HG02840 (cell line): Measurements from ENCODE around the gene SMARCA1.
A peak's percentile ranks its signal among the peaks of the same experiment; 100 is the strongest.
"Not testable (repeated sequence)": the region's sequence is repeated elsewhere in the genome, so short reads cannot be mapped to it uniquely, and the experiment has no call there.

Experiments used
- ATAC-seq: cut with Tn5 transposase; IDR thresholded peaks from one replicate; pipeline ENCODE4 v1.9.1; 2021; ENCODE audit warnings: mild to moderate bottlenecking, moderate library complexity, moderate number of reproducible peaks; ENCODE audit not compliant: unreplicated experiment, low FRiP score

Gene SMARCA1

DNA sequence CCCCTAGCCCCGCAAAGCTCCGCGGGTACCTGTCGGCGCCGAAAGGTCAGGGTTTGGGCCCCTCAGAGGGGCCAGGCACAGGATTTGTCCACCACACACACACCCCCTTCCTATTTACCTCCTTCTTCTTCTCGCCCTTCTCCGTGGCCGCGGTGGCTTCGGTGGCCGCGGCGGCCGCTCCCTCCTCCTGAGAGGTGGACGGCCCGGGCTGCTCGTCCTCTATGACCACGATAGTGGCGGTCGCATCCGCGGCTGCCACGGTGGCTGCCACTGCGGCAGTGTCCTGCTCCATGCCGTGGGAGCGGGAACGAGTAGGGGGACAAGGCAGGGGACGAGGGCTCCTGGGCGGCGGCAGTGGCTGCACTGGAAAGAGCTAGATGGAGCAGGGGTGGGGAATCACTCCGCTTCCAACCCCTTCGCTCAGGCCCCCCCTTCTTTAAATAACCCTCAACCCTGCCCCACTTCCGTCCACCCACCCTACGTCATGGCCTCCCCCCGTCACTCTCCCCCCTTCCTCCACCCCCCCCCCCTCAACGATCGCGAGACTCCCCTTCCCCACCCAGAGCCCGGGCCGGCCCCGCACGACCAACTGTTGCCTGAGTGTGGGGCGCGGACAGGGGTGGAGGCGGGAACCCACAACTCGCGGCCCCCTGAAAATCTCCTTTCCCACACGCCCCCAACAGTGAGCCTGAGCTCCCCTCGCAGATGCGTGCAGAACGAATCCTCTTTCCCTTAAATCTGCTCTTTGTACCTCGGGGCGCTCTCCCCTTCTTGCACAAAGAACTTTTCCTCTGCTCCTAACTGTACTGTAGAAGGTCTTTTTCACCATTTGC, at the start of gene SMARCA1:
Gene SMARCA1 (minus strand): TSS at position 412 of the 833 bp plus-strand sequence. CDS start 120 bp downstream, at position 292.
- no peak for ATAC-seq

- no peak for ATAC-seq
Measured at GRCh38 chrX:129572422-129572821, 49.1 kb upstream of the SMARCA1 start.

DNA sequence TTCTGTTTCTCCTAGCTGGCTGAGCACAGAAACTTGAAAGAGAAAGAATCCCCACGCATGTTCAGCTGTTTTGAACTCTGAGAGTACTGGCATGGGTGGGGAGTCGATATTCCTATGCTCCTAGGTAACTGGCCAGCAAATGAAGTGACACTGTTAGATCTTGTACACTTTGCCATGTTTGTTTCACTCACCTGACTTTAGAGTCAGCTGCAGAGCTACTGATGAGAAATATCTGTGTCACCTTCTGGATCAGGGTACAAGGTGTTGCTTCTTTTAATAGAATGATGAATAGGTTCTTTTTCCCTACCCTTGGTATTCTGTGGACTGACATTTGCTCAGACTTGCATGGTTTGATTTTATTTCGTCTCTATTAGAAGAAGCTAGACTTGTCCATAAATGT, 45.1 kb upstream of the SMARCA1 start:
- no peak for ATAC-seq

GRCh38 chrX:129566073-129566472, 42.8 kb upstream of the SMARCA1 start:
- no peak for ATAC-seq

DNA sequence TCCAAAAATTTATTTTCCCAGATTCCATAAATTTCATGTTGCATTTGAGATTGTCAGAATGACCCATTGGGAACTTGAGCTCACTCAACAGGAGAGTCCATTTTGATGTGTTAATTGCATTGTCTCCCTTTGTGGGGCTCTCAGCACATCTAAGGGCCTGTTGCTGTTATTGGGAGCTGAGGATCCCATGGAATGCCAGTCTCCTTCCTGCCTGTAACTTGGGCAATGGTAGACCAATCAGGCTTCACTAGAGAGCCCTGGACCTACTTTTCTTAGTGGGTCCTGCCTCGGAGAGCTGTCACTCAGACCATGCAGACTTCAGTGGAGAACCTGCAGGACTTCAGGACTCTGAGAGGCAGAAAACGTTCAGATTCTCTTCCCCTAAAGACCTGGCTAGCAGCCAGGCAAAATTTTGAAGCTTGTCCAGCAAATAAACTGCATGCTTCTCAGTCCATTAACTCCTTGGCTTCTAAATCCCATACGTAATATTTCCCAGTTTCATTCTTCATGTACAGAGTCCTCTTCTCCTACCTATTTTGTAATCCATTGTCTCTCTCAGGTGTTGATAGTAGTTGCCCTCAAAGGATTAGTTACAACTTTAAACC, 41.9 kb upstream of the SMARCA1 start:
- no peak for ATAC-seq

- not testable (repeated sequence) for ATAC-seq
Measured at GRCh38 chrX:129564345-129564744, 41.1 kb upstream of the SMARCA1 start.

DNA sequence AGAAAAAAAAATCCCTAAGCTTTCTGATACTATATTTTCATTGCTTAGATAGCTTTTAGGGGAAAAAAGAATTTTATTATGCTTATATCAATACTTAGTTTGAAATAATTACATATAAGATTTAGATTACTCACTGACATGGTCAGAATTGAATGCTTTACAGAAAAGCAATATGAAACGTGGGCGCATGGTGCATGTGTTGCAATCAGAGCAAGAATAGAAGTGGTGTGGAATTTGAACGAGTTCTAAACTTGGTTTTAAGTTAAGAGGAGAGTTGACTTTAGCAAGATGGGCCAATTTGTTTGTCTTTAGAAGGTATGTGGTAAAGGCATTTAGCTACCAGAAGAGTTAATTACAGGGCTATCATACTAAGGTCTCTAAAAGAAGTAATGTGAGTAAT, 38.2 kb upstream of the SMARCA1 start:
- ATAC-seq: no peak

DNA sequence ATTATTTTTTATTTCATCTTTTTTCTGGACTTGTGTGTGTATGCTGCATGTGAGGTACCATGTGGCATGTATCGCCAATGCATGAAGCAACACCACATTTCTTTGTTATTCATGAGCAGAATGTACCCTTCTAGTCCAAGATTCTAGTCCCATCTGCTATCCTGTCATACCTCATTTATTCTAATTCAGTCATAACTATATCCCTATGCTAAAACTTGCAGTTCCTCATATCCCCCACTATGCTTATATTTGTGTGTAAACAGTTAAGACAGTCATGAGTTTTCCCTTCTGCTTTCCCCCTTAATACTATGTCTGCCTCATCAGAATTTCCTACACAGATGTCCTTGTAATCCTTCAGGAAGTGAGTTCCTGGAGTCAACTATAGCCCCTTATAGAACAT, 36.5 kb upstream of the SMARCA1 start:
- no peak for ATAC-seq

DNA sequence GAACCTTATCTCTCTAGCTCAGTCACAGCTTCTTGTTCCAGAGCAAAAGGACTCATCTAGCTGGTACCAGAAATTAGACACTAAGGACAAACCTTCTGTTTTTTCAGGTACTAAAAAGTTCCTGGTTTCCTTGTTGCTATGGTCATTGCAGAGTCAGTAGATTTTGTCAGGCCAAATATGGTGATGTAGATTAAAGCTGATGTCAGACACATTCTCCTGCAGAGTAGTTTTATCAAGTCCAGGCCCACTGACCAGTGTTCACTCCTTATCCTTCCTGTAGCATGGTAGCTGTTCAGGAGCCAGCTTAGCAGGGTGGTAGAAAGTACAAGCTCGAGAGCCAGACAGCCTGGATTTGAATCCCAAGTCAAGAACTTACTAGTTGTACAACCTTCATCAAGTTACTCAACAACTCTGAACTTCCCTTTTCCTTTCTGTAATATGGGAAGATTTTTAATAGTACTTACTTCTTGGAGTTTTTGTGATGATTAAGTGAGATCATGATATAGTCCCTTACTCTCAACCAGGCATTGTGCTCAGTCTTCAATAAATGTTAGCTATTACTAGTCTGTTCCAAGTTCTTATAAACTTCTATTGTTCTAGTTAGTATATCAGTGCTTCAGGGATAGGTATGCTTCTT, 34.7 kb upstream of the SMARCA1 start:
- ATAC-seq: no peak

DNA sequence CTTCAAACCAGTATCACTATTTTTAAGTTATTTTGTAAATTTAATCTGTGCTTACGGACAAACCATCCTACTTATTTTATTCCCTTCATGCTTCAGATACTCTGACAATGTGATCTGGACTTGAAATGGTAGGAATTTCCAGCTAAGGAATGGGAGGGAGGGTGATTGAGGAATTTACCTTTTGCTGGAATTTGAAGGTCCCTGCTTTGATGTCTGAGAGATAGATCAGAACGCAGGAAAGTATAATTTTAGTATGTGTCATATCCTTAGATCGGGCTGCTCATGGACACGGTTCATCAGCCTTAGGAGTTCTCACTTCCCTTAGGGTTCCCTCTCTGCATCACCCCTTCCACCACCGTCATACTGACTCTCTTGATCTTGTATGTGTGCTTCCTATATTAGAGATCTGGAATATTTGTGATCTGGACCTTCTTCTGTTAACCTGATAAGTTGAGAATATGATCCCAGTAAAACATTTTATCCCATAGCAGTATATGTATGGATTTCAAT, 33.6 kb upstream of the SMARCA1 start:
- ATAC-seq: no peak

- ATAC-seq: not testable (repeated sequence)
Measured at GRCh38 chrX:129554816-129555215, 31.5 kb upstream of the SMARCA1 start.

- peak; percentile 88 for ATAC-seq
Measured at GRCh38 chrX:129553619-129554288, 30.5 kb upstream of the SMARCA1 start.

DNA sequence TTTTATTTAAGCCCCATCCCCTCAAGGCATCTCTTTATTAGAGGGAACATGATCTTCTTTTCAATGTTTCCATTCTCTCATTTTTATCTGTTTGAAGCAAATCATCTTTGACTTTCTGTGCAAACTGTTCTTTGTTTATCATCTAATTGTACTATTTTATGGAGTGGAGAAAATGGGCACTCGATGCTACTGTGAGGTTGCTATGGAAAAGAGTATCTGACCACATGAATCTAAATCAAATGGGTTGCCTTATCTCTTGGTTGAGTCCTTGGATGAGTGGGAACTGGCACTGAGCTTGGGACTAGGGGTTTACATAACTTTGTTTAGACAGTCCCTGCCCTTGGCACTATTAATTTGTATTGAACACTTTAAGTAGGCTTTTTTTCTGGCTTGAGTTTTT, 25.8 kb upstream of the SMARCA1 start:
- no peak for ATAC-seq

- ATAC-seq: no peak
Measured at GRCh38 chrX:129545408-129545807, 22.1 kb upstream of the SMARCA1 start.

DNA sequence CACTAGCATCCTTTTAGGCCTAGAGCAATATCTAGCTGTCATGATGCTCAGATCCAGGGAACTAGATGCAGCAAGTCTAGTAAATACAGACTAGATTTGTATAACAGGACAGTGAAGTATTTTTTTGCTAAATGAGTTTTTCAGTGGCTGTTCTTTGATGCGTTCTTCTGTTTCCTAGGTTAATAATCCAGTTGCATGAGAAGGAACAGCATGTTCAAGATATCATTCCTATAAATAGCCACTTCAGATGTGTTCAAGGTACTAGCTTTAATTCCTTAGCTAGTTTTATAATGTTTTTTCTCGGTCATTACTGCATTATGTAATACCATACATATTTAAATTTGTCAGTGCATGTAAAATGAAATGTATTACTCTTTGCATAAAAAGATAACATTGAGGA, 21.5 kb upstream of the SMARCA1 start:
- no peak for ATAC-seq

DNA sequence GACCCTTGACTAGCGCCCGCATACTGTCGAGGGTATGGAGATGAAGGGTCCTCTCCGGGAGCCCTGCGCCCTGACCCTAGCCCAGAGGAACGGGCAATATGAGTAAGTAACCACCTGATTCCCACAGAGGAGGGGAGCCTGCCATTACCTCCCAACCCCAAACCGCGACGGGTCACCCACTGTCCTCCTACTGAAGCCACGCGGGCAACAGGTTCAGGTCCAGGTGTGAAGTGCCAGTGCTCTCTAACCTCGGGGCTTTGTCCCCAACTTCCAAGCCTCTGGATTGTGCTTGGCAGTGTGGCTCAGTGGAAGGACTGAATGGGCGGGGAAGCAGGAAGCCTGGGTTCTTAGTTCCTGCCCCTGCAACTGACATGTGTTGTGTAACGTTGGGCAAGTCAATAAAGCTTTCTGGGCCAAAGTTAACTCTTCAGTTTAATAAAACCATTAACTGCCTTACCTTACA, 17.5 kb upstream of the SMARCA1 start:
- ATAC-seq: no peak

DNA sequence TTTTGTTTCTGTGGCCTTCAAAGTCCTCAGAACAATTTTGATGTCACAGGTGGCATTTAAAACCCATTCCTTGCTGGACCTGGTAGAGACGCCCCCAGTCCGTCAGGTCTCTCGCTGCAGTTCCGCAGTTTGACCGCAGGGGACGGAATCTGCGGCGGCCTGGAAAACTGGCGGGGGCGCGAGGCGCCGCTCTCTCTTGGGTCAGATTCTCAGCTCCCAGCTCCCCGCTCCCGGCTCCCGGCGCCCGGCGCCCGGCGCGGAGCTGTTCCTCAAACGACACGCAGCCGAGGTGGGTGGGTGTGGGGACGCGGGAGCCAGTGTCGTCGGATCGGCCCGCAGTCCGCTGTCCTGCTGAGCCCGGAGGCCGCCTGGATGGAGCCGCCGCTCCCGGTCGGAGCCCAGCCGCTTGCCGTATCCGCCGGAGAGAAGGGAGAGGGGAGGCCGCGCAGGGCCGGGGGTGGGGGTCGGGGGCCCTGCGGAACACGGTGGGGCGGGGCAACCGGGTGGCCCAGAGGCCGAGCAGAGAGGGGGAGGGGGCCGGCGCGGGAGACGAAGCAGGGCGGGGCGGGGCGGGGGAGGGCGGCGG, 16.9 kb upstream of the SMARCA1 start, which contains the start of gene OCRL:
Gene OCRL (plus strand): TSS at position 192 of the 586 bp plus-strand sequence. CDS start 181 bp downstream, at position 373.
- peak; percentile 92 for ATAC-seq

DNA sequence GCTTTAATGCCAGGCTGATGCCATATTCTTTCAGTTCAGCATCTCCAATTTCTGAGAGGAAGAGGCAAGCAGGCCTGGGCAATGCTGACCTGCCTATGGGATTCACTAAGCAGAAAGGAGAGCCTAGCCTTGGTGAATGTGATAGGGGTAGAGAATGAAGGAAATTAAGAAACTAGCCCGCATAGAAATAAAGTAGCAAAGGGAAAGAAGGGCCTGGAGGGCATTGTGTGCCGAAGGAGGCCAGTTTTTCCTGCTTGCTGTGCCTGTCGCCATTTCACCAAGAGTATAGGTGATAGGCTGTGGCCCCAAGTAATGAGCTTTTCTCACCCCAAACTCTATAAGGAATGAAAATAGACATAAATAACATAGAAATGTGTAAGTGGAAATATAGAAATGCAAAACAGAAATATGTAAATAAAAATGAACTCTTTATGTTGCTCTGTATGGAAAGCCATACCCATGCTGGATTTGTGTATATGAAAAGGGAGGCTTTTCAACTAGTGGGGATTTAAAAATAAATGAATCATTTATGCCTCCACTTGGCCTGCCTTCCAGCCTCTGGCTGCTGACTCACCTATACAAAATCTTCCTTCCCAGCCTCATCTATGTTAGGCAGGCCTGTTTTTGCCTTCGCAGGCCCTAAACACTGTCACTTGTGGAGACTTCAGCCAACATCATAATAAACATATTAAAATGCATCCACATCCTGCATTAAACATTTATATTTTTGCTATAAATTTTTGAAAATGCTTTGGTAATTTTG, 11.7 kb upstream of the SMARCA1 start:
- ATAC-seq: no peak

DNA sequence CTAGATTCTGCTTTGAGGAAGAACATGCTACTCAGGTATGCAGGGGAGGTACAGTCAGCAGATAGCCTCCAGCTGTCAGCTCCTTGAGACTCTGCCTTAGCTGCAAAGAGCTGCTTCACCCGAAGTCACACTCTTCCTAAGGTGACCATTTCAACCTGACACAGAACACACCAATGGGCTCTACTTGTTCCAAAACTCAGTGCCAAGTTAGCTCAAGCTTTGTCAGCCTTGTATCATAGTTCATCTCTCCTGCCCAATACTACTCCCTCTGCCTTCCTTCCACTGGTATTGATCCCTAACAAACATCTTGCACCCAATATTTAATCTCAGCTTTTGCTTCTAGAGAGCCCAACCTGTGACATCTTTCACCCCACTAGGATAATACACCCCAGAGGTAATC, 7.8 kb upstream of the SMARCA1 start:
- ATAC-seq: no peak
